GM21529 (cell line): ENCODE measurements around the gene EEFSEC.

Experiments
- ATAC-seq: cut with Tn5 transposase; IDR thresholded peaks from one replicate; pipeline ENCODE4 v1.9.1; 2021; ENCODE audit not compliant: unreplicated experiment

Gene EEFSEC

DNA sequence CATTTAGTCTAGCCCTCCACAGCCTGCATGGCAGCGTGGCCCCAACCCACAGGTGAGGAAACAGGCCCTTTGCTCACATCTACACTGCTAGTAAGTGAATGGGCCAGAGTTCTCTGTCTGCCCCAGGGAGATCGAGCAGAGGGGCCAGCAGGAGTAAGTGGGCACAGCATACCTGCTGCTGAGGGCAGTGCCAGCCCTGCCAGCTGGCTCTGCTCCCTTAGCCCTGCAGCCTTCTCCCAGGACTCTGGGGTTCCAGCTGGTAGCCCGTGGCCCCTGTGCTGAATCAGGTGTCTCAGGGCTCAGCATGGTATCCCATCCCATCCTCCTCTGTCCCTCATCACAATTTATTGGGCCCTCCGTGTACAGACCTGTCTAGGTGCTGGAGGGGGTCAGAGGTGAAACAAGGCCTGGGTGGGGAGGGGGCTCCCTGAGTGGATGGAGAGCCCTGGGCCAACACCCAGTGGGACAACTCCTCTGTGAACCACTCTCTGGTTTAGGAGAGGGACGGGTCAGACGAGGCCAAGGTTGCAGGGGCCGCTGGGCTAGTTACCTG, 211.6 kb downstream of the EEFSEC start:
- no peak for ATAC-seq

- no peak for ATAC-seq
Observed at GRCh38 chr3:128366136-128366535, 212.9 kb downstream of the EEFSEC start.

- no peak for ATAC-seq
Observed at GRCh38 chr3:128366652-128367051, 213.4 kb downstream of the EEFSEC start.

- no peak for ATAC-seq
Observed at GRCh38 chr3:128367221-128367620, 213.9 kb downstream of the EEFSEC start.

GRCh38 chr3:128367761-128368160, 214.5 kb downstream of the EEFSEC start:
- no peak for ATAC-seq

- no peak for ATAC-seq
Observed at GRCh38 chr3:128368626-128369025, 215.3 kb downstream of the EEFSEC start.

DNA sequence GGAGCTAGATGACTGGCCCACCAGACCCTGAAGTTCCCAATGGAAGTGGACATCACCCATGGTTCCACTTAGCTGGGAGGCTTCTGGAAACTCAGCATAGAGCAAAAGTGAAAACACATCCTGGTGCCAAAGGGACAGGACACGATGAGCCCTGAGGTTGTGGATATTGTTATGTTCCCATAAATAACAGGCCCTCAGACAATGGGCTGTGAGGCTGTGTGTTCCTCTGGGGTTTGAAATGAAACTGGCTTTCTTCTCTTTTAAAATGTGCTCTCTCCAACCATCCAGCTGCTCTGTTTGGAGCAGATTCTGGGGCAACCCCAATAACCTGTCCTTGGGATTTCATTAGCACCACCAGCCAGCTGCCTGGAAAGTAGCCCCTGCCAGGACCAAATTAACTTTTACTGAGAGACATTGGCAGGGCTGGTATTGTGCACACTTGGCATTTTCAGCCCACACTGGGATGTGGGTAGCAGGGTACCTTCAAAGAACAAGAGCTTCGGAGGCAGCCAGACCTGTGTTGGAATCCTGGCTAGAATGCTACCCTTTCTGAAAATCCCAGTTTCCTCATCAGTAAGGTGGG, 215.9 kb downstream of the EEFSEC start:
- ATAC-seq, result no peak

GRCh38 chr3:128369881-128370642, 216.8 kb downstream of the EEFSEC start:
- ATAC-seq, result no peak

DNA sequence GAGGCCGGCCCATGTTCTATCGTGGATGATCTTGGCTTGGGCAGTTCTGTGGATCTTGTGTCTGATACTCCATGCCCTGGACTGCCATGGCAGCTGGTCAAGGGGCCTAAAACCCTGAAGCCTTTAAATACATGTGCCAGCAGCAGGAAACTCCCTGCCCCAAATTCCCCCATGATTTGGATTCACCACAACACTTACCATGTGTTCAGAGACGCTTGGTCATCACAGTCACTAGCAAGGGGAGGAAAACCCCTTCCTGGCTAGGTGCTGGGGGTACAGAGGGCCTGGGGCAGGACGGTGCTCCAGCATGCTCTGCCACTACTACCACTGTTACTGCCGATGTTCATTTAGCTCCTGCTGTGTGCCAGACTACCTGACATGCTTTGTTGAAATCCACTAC, 219.0 kb downstream of the EEFSEC start:
- ATAC-seq, result no peak

DNA sequence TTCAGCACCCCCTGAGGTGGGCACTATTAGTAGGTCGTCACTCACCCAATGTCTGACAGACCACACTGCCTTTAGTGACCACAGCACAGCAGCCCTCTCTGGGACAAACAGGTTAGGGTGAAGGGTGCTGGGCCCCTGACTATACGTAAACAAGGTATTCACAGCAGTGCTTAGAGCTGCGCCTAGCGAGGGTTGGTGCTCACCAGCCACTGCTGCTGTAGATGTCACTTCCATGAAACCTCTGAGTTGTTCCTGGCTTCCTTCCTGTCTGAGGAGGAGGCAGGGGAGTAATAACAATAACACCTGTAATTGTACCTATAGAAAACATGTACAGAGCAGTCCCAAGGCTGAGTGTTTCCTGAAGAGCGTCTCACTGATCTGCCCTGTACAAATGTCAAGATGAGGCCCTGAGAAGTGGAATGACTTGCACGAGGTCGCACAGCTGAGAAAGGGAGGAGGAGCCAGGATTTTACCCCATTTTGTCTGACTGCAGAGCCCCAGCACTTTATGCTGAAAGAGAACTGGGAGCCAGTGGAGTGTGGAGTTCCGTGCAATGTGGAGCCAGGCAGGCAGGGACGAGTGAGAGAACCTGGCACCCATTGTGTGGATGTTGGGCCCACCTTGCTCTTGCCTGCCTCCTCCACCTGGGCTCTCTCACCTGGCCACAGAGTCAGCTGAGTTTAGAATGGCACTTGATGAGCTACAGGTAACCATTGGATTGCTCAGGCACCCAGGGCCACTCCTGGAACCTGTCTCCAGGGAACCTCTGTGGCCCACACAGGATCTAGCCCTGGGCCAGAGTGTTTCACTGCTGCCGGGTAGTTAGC, 219.6 kb downstream of the EEFSEC start:
- ATAC-seq, result no peak

- no peak for ATAC-seq
Observed at GRCh38 chr3:128374746-128375445, 221.6 kb downstream of the EEFSEC start.

DNA sequence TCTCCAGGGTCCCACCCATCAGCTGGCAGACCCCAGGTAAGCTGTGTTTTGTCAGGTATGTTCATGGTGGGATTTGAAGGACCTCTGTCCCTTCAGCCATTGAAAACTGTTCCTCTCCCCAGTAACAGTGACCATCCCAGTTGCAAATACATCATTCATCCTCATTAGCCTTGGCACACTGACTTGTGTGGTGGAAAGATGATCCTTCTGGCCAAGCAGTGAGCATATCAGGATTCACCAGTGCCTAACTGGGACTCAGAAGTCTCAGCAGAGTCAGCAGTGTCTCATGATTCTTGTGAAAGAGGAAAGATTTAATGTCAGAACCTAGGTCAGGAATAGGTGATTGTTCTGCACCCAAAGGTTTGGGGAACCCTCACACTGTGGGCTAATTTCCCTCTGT, 223.2 kb downstream of the EEFSEC start:
- no peak for ATAC-seq

- no peak for ATAC-seq
Observed at GRCh38 chr3:128378631-128379347, 225.5 kb downstream of the EEFSEC start.

GRCh38 chr3:128379367-128380160, 226.3 kb downstream of the EEFSEC start:
- ATAC-seq, result no peak

- ATAC-seq, result no peak
Observed at GRCh38 chr3:128380295-128380694, 227.0 kb downstream of the EEFSEC start.

GRCh38 chr3:128380719-128381118, 227.4 kb downstream of the EEFSEC start:
- no peak for ATAC-seq

DNA sequence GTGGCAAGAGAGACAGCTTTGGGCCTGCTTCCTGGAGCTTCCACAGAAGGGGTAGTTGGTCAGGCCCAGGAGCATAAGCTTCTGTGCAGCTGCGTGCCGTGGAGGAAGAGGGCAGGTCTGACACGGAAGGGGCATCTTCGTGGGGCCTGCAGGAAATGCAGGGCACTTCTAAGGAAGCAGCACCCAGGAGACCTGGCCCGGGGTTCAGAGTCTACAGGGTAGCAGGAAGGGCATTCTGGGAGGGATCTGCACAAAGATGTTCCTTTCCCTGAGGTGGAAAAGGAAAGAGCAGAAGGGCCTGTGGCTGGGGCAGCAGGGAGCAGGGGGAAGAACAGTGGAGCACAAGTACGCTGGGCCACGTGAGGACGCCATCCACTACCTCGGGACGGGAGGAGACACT, 228.3 kb downstream of the EEFSEC start:
- ATAC-seq, result no peak

DNA sequence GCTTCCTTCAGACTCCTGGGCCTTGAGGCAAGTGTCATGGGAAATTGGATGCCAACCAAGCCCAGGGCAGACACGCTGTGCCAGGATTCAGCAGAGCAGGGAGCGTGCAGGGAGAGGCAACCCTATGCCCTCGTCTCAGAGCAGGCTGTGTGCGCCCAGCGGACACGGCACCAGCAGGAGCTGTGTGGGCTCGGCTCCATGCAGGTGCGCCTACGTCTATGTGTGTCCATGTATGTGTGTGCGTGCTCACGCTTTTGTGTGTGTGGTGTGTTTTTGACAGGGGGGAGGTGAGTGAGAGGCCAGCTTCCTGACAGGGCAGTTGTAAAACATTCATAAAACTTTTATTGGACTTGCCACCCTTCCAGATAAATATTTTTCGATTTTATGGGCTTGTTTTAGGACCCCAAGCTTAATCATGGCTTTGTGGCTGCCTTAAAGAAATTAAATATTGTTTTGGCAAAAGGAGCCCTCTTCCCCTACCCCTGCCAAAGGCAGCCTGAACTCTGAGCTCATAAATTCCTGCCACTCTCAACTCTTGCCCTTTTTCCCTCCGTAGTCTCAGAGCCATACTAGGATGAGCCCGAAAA, 229.0 kb downstream of the EEFSEC start:
- no peak for ATAC-seq
